Activated CD8-positive, alpha-beta memory T cell treated with anti-CD3 and anti-CD28 coated beads, Interleukin-2, amount 50 U/mL, for 1 hour (primary cell): ENCODE results near the gene GAL.
"Not testable (repeated sequence)": the region's sequence is repeated elsewhere in the genome, so short reads cannot be mapped to it uniquely, and the experiment has no call there.

ENCODE experiments used
- DNase-seq: peaks from one replicate; pipeline ENCODE4 v3.0.0-alpha.2; 2020; ENCODE audit errors: extremely low read depth

GAL gene, protein sequence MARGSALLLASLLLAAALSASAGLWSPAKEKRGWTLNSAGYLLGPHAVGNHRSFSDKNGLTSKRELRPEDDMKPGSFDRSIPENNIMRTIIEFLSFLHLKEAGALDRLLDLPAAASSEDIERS

DNA sequence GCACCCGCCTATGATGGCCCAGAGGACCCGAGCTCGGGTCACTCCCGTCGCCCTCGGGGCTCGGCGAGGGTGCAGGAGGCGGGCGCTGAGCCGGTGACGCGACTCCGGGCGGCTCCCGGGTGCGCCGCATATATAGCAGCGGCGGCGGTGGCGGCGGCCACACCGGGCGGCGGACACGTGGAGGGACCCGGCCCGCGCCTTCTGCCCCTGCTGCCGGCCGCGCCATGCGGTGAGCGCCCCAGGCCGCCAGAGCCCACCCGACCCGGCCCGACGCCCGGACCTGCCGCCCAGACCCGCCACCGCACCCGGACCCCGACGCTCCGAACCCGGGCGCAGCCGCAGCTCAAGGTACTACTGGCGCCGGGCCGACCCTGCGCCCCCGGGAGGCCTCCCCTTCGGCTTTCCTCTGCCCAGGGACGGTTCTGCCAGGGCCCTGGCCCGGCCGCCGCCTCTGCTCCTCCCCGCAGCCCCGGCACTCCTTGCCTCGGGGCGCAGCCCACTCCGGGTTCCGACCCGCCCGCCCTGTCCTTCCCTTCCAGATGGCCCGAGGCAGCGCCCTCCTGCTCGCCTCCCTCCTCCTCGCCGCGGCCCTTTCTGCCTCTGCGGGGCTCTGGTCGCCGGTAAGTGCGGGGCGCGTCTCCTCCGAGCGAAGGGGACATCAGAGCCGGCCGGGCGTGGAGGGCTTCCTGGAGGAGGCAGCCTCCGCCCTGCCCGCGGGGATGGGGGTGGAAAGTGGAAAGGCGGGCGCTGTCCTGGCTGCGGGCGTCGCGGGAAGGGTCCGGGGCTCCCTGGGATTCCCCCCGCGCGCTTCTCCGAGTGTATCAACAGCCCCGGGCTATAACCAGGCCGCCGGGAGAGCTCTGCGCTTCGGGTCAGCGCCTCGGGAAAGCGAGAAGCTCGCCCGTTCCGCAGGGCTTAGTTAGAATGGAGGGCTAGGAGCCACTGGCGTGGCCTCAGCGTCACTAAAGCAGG is at the start of gene GAL:
GAL (plus strand) TSS at position 160 of the 972 bp plus-strand sequence; CDS start at position 540, 380 bp downstream.
- no peak for DNase-seq

DNA sequence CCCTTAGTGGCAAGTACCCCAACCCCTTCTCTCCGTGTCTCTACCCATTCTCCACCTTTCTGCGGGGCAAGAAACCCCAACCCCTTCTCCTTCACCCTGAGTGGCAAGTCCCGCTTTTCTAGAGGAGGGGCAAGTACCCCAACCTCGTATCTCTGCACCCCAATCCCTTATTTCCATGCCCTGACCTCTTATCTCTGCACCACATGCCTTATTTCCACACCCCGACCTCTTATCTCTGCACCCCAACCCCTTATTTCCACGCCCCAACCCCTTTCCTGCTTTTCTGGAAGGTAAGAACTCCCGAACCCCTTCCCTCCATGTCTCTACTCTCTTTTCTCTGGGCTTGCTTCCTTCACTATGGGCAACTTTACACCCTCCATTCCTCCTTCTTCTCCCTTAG is 49.7 kb upstream of the GAL start:
- DNase-seq: not testable (repeated sequence)

DNA sequence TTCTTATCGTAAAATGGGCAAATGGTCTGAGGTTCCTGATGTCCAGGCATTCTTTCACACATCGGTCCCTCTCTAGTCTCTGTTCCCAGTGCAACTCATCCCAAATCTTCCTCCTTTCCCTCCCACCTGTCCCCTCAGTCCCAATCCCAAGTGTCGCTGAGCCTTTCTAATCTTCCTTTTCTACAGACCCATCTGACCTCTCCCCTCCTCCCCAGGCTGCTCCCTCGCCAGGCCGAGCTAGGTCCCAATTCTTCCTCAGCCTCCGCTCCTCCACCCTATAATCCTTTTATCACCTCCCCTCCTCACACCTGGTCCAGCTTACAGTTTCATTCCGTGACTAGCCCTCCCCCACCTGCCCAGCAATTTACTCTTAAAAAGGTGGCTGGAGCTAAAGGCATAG is 49.2 kb upstream of the GAL start:
- not testable (repeated sequence) for DNase-seq

DNA sequence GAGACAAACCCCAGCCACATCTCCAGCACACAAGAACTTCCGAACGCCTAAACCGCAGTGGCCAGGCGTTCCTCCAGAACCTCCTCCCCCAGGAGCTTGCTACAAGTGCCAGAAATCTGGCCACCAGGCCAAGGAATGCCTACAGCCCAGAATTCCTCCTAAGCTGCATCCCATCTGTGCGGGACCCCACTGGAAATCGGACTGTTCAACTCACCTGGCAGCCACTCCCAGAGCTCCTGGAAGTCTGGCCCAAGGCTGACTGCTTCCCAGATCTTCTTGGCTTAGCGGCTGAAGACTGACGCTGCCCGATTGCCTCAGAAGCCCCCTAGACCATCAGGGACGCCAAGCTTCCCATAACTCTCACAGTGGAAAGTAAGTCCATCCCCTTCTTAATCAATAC is 48.5 kb upstream of the GAL start:
- not testable (repeated sequence) for DNase-seq

DNA sequence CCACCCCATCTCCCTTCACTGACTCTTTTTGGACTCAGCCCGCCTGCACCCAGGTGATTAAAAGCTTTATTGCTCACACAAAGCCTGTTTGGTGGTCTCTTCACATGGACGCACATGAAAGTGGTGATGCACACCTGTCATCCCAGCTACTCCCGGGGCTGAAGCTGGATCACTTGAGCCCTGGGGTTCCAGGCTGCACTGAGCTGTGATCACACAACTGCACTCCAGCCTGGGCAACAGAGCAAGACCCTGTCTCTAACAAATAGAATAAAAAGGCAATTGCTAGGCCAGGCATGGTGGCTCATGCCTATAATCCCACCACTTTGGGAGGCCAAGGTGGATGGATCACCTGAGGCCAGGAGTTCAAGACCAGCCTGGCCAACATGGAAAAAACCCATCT is 45.0 kb upstream of the GAL start:
- not testable (repeated sequence) for DNase-seq

DNA sequence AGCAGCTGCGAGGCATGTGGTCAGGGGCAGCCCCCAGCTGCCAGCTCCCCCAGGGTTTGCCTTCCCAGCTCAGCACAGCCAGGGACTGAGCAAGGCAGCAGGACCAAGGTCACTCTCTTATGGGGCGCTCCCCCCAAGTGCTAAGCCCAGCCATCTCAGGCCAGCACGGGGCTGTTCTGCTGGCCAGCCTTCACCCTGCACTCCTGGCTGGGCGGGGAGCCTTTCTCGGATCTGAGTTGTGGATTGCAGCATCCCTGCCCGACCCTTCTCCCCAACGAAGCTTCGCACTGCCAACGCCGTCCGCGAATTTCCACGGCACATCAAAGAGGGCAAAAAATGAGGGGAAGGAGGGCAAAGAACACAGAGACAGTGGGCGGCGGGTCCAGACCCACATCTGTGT is 42.5 kb upstream of the GAL start:
- DNase-seq: no peak

DNA sequence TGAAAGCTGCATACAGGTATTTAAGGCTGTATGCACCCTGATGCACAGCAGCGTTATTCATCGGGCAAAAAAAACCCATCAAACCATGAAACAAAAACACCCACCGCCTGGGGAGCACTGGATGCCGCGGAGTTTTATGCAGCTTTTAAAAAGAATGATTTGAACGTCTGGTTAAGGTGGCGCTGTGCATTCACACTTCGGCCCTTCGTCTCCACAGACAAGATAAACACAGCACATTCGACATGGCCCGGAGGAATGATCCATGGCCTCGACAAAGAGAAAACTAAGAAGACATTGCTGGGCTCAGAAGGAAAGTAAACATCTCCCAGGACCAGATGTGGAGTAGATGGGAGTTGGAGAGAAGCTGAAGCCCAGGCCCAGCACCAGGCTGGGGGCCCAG is 40.8 kb upstream of the GAL start:
- DNase-seq: no peak

DNA sequence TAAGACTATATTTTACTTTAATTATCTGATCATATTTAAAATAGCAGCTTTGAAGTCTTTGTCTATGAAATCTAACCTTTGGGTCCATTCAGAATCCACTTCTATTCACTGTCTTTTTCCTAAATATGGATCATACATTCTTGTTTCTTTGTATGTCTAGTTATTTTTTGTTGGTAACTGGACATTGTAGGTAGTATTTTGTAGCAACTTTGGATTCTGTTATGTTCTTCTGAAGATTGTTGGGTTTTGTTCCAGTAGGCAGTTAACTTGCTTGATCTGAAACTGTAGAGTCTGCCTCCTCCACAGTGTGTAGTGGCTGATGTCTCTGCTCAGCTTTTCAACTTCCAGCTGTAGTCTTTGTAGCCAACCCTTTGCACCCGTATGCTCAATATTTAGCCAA is 37.5 kb upstream of the GAL start:
- DNase-seq: no peak

DNA sequence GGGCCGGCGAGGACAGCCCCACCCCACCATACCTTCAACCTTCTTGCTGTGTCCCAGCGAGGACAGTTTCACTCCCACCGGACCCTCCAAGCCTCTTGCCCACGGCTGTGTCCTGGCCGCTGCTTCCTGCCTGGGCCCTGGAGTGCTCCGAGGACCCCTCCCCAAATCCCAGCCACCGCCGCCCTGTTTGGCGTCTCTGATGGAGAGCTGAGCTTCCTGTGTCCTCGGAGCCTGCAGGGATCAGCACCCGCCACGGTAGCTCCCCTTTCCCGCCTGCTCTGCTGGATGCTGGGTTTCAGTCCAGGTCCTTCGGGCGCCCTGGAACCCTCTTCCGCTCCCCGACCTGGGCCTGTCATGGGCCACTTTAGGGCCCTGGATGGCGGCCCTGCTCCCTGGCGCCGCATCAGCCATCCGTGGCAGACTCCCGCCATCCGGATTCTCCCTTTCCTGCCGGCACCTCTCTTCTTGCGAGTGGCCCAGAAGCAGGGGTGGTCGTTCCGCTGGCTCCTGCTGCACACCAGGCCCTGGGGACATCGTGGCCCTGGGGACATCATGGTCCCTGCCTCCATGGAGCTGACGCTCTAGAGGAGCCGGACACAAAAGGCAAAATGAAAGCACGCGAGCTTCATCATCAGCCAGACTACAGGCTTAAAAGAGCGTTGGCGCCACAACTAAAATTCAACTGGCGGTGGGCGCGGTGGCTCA is 34.3 kb upstream of the GAL start:
- DNase-seq: no peak

DNA sequence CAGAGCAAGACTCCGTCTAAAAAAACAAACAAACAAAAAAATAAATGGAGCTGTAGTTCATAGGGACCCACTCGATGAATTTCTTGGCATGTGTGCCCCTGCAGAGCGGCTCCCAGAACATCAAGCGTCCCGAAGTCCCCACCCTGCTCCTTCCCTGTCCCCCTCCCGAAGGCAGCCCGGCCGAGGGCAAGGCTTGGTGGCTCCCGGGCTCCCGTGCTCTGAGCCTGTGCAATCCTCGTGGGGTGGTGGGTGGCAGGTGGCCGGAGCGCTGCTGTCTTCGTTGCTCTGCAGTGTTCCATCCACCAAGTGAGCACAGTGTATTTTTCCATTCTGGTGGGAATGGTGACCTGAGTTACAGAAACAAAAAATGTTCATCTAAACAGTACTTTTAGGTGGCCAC is 33.5 kb upstream of the GAL start:
- DNase-seq: no peak

DNA sequence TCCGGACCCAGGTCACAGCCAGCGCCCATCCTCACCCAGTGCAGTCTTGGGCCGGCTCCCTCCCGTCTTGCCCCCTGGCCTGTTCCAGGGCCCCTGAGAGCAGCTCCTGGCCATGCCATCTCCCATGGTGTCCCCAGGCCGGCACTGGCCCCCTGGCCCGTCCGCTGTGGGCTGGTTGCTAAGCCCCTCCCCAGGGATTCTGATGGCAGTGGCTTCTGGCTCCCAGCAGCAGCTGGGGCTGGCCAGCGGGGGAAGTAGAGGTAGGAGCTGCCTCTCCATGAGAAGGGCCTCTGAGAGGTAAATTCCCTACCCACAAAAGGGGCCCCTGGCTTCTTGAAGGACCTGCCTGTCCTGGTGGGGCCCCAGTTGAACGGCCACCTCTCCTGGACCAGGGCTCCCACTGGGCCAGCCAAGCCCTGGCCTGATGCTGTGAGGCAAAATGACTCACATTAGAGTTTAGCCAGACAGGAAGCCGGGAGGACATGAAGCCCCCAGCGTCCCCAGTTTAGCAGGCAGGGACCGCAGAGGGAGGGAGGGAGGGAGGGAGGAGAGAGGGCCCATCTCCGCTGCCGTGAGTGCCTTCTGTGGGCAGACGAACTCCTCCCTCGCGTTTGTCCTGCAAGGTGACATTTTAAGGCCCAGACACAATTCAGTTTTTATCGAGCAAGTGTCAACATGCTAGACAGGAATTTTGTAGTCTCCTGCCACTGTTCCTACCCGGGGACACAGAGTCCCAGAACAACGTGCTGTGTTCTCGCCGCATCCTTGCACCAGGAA is 32.9 kb upstream of the GAL start:
- no peak for DNase-seq

DNA sequence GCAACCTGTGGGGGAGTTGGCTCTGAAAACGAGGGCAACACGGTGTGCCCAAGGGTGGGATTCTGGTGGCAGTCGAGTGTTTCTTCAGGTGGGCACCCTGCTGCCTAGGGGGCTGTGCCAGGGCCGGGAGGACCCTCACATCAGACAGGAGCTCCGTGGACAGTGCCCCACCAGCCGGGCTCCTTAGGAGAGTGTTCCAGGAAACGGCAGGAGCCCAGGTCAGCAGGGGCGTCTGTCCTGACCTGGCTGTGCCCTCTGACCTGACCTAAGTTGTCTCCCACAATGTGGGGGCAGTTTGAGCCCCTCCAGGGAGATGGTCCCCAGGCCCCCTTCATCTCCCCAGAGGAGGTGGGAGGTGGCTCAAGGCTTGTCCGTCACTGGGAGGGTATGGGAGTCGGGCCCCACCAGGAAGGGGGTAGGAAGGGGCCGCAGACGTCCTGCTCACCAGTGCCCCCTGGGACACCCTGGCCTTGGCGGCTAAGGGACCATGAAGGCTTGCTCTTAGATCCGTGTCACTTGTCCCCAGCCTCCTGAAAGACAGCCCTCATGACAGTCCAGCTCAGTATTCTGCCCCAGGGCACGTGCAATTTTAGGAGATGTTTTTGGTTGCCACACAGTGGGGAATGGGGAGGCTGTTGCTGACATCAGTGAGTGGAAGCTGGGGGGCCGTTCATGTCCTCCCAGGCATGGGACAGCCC is 32.2 kb upstream of the GAL start:
- DNase-seq: no peak

DNA sequence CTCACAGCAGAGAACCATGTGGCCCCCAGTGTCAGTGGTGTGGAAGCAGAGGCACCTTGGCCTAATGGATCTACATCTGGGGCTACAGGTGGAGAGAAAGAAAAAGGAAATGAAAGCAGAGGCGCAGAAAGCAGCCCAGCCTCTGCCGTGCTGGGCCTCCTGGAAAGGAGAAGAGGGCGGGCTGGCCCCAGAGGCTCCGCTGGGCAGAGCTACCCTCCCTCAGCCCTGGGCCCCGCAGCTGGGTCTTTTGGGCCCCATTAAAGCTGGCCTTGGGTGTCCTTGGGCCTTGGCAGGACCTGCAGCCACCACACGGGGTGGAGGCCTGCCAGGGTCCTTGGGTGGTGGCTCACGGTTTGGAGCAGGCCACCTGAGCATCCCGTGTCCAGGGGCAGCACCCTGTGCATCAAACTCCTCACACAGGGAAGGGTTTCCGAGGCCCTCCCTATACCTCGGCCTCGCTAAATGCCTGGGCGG is 31.6 kb upstream of the GAL start:
- no peak for DNase-seq

DNA sequence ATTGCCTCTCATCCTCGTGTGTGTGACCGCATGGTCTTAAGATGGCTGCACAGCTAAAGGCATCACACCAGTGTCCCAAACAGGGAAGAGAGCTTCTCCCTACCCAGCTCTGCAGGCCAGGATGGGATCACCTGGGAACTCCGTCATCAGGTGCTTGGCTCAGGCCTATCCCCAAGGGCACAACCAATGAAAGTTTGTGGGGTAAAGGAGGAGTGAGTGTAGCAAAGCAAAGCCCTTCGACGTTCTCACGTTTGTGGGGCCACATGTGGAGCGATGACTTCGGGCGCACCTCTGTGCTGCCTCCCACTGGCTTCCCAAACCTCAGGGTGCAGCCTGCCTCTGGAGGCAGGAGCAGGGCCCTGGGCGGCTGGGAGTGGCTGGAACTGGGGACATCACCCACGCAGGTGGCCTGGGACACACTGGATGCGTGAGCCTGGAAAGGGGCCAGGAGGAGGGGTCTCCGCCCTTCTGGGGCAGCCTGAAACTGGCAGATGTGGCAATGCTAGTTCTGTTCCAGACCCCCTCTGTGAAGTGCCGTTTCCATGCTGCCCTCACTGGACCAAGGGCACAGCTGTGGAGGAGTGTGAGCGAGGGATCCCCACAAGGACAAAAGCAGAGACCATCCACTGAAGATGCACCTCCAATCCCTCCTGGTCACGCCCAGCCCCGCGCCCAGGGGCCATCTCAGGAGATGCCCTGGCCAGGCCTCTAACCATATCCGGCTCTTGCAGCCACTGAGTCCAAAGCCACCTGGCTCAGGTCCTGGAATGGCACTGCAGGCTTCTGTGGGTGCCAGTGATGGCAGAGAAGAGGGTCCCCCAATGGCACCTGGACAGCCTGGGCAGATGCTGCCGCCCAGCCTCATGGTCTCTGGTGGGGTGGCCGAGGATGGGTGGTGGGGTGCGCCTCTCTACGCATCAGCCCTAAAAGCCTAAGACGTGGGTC is 30.6 kb upstream of the GAL start:
- no peak for DNase-seq

DNA sequence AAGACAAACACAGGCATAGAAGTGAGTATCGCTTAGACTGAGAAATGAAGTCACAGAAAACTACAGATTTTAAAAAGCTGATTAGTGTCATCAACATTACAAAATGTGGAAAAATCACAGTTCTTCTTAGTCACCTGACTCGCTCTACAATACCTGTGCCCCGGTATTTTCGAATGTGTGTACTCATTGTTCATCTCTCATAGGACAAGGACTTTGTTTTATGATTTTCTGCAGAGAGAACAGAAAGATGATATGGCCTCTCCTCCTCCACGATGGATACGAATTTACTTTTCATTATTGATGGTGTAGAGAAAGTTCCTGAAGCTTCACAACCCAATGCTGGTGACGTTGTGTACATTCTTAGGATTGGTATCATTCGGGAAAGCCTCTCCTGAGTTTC is 29.4 kb upstream of the GAL start:
- DNase-seq: no peak

DNA sequence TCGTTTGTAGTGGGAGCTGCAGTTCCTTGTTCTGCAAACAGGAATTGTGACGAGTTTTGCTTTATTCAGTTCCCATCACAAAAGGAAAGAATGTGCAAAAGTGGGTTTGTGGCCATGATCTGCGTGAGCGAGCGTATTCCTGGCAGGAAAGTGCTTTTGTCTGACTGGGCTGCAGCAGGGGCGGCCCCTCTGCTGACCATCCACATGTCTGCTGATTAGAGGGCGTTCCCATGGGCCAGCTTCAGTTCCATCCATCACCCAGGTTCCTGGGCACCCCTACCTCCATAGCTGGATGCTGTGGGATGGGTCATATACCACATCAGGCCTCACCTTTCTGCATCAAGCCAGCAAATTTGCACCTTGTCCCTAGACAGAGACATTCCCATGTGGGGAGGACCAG is 28.9 kb upstream of the GAL start:
- DNase-seq: no peak

DNA sequence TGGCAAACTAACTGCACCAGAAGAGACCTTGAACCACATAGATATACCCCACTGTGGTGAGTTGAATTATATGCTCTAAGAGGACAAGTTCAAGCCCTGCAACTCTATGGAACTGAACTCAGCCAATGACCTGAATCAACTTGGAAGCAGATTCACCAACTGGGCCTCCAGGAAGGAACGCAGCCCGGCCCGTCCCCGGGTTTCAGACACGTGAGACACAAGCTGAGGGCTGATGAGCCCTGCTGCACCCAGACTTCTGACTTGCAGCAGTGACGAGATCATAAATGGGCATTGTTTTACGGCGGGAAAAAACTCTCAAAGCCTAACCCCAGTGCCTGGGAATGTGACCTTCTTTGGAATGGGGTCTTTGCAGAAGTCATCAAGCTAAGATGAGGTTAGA is 28.5 kb upstream of the GAL start:
- DNase-seq: no peak

DNA sequence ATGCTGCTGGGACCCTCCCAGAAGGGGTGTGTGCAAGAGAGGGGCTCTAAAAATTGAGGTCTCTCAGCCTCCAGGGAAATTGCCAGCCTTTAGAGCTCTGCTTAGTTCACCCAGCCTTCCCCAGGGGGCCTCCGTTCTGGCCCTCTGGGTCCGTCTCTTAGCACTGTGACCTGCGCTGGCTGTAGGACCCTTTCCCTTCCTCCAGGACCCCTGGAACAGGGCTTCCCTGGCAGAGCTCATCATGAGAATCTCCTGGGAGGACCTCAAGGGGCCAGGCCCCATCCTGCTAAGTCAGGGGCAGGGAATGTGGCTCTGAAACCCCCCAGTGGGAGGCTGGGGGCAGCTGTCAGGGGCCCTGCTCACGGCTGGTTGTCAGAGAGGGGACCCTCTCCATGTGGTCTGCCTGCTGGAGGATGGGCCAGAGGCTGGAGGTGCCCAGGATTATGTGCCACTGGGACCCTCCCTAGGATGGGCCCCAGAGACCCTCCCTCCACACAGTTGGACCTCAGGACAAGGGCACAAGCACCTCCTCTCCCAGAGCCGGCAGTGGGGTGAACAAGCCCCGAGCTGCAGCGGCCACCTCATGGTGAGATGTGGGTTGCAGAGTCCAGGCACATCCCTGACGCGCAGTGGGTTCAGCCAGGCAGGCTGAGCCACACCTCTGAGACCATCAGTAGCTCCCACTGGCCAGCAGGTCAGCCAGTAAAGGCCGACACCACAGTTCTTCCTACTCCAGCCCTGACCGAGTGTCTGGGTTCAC is 27.1 kb upstream of the GAL start:
- no peak for DNase-seq

DNA sequence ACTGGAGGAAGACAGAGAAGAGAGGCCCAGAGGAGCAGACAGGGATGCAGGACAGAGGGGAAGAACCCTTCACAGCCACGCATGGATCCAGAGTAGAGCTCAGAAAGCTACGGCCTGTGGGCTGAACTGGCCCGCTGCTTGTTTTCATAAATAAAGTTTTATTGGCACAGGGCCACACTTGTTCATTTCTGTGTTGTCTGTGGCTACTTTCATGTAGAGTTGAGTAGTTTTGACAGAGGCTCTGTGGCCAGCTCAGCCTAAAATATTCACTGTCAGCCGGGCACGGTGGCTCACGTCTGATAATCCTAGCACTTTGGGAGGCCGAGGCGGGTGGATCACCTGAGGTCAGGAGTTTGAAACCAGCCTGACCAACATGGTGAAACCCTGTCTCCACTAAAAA is 26.2 kb upstream of the GAL start:
- no peak for DNase-seq
